A549 (cell line): ENCODE results near the gene HDAC1. TPM values are rescaled to one million over a fixed set of nuclear protein-coding genes. Genes with fewer than 3 reads are reported as not detected.

Source experiments
- ATAC-seq, 2 experiments: fragments of 200-7000 bp in 1 of 2; fragments of >200 bp in 1 of 2; cut with Nextera tagmentation in 1 of 2; cut with Tn5 transposase in 1 of 2; 3 replicates each; pipeline versions ENCODE4 v1.8.0 to v1.9.1; 2018 to 2020; ENCODE audit warnings: mild to moderate bottlenecking in 1 of 2, moderate library complexity in 1 of 2
- CTCF ChIA-PET: fragments of 300-600 bp; sonication (Branson Sonifier 250); formaldehyde crosslinking; extraction: SDS; loops from one replicate; lab custom pipeline; 2021; ENCODE audit warnings: antibody characterized with exemption, inconsistent platforms; lab: Yijun Ruan, JAX
- POLR2A ChIA-PET: fragments of 350-600 bp; formaldehyde crosslinking; extraction: SDS; loops from one replicate; lab custom pipeline; 2021; ENCODE audit warnings: antibody characterized with exemption, inconsistent platforms; lab: Yijun Ruan, JAX
- DNase-seq, 2 experiments: peaks; one replicate each; pipeline versions ENCODE4 v3.0.0 to v3.0.0-alpha.2; 2011 to 2016; ENCODE audit warnings: low read depth in 1 of 2, low spot score in 1 of 2
- FAIRE-seq: peaks from 2 replicates; lab custom pipeline; 2011; peaks lifted over from hg19 to GRCh38; lab: Jason Lieb, UNC
- H3K27ac ChIP-seq, 2 experiments: fragments of >200 bp; sonication (Bioruptor Twin); formaldehyde crosslinking; 3 replicates each; pipeline ENCODE4 v1.5.1; 2016 to 2017
- H3K4me1 ChIP-seq: fragments of >200 bp; sonication (Bioruptor Twin); formaldehyde crosslinking; 3 replicates; pipeline ENCODE4 v1.6.1; 2016
- H3K4me2 ChIP-seq: fragments of >200 bp; sonication (Bioruptor Twin); formaldehyde crosslinking; 3 replicates; pipeline ENCODE4 v1.6.1; 2016
- H3K4me3 ChIP-seq: fragments of >200 bp; sonication (Bioruptor Twin); formaldehyde crosslinking; 3 replicates; pipeline ENCODE4 v1.5.1; 2016
- H3K9me3 ChIP-seq: fragments of >200 bp; sonication (Bioruptor Twin); formaldehyde crosslinking; 3 replicates; pipeline ENCODE4 v1.6.1; 2016
- ATOH8 ChIP-seq: fragments of 250-450 bp; sonication (Bioruptor Pico); IDR thresholded peaks from 2 replicates; pipeline ENCODE4 v1.5.0; 2020; ENCODE audit warnings: low read depth, mild to moderate bottlenecking, moderate library complexity
- BHLHE40 ChIP-seq: IDR thresholded peaks from 2 replicates; pipeline ENCODE4 v1.6.1; 2012; ENCODE audit warnings: low read depth, low read length, inconsistent platforms
- CBX2 ChIP-seq: fragments of 200-600 bp; sonication (generic); IDR thresholded peaks from 2 replicates; pipeline ENCODE4 v1.6.1; 2016; ENCODE audit warnings: low read depth, mild to moderate bottlenecking, borderline replicate concordance
- CEBPB ChIP-seq, 2 experiments: fragments of >200 bp in 1 of 2; sonication (Bioruptor Twin) in 1 of 2; formaldehyde crosslinking in 1 of 2; IDR thresholded peaks; 2 replicates each; pipeline ENCODE4 v1.6.1; 2012 to 2016
- CHD2 ChIP-seq: fragments of 150-350 bp; IDR thresholded peaks from 2 replicates; pipeline ENCODE4 v1.6.1; 2014; ENCODE audit warnings: low read length; ENCODE audit not compliant: partially characterized antibody
- CHD4 ChIP-seq: fragments of 200-600 bp; sonication (generic); IDR thresholded peaks from 2 replicates; pipeline ENCODE4 v1.6.1; 2016; ENCODE audit warnings: antibody characterized with exemption, mild to moderate bottlenecking, borderline replicate concordance
- CTCF ChIP-seq: fragments of >200 bp; sonication (Bioruptor Twin); formaldehyde crosslinking; IDR thresholded peaks from 3 replicates; pipeline ENCODE4 v1.5.1; 2016
- EHF ChIP-seq: fragments of 250-450 bp; sonication (Bioruptor Pico); IDR thresholded peaks from 2 replicates; pipeline ENCODE4 v1.5.0; 2020; ENCODE audit warnings: mild to moderate bottlenecking
- ELK1 ChIP-seq: fragments of 150-350 bp; IDR thresholded peaks from 2 replicates; pipeline ENCODE4 v1.6.1; 2014; ENCODE audit warnings: low read depth, mild to moderate bottlenecking, low read length
- FOSB ChIP-seq: fragments of 250-450 bp; sonication (Bioruptor Pico); IDR thresholded peaks from 2 replicates; pipeline ENCODE4 v1.5.0; 2020; ENCODE audit warnings: mild to moderate bottlenecking, moderate library complexity
- FOSL2 ChIP-seq, 2 experiments: fragments of 450-650 bp in 1 of 2; fragments of >200 bp in 1 of 2; sonication (Bioruptor Twin) in 1 of 2; formaldehyde crosslinking; IDR thresholded peaks; 2 replicates each; pipeline versions ENCODE4 v1.5.0 to v1.6.1; 2016 to 2020; ENCODE audit warnings: mild to moderate bottlenecking in 1 of 2, moderate library complexity in 1 of 2
- FOXS1 ChIP-seq: fragments of 250-450 bp; sonication (Bioruptor Pico); IDR thresholded peaks from 2 replicates; pipeline ENCODE4 v1.5.0; 2020; ENCODE audit warnings: mild to moderate bottlenecking, moderate library complexity
- HES2 ChIP-seq: fragments of >200 bp; sonication (Bioruptor Twin); formaldehyde crosslinking; IDR thresholded peaks from 2 replicates; pipeline ENCODE4 v1.6.1; 2016
- HOXA7 ChIP-seq: fragments of 250-450 bp; sonication (Bioruptor Pico); IDR thresholded peaks from 2 replicates; pipeline ENCODE4 v1.5.0; 2020; ENCODE audit warnings: mild to moderate bottlenecking, moderate library complexity
- HOXB5 ChIP-seq: fragments of 250-450 bp; sonication (Bioruptor Pico); IDR thresholded peaks from 2 replicates; pipeline ENCODE4 v1.5.0; 2020; ENCODE audit warnings: mild to moderate bottlenecking, moderate library complexity
- JUN ChIP-seq, 2 experiments: fragments of >200 bp; sonication (Bioruptor Twin); formaldehyde crosslinking; IDR thresholded peaks; 2 replicates in 1 of 2; 3 replicates in 1 of 2; pipeline ENCODE4 v1.6.1; 2016 to 2017
- KDM5A ChIP-seq: fragments of 200-600 bp; sonication (generic); IDR thresholded peaks from 2 replicates; pipeline ENCODE4 v1.6.1; 2016; ENCODE audit warnings: antibody characterized with exemption, mild to moderate bottlenecking
- MAFK ChIP-seq: fragments of 450-650 bp; IDR thresholded peaks from 2 replicates; pipeline ENCODE4 v1.6.1; 2014; ENCODE audit not compliant: partially characterized antibody
- MAZ ChIP-seq: fragments of 150-350 bp; IDR thresholded peaks from 2 replicates; pipeline ENCODE4 v1.6.1; 2014; ENCODE audit warnings: antibody characterized with exemption, low read depth, low read length, borderline replicate concordance
- NFE2L2 ChIP-seq: fragments of 150-350 bp; conservative IDR thresholded peaks from 2 replicates; pipeline ENCODE4 v1.6.1; 2014; ENCODE audit warnings: low read length
- NPAS2 ChIP-seq: fragments of 250-450 bp; sonication (Bioruptor Pico); IDR thresholded peaks from 2 replicates; pipeline ENCODE4 v1.8.0; 2022; ENCODE audit warnings: mild to moderate bottlenecking, moderate library complexity, borderline replicate concordance
- RNF2 ChIP-seq: fragments of 200-600 bp; sonication (generic); IDR thresholded peaks from 2 replicates; pipeline ENCODE4 v1.6.1; 2016; ENCODE audit warnings: low read depth, mild to moderate bottlenecking, antibody characterized with exemption, moderate library complexity, borderline replicate concordance
- SMC3 ChIP-seq: fragments of >200 bp; sonication (Bioruptor Twin); formaldehyde crosslinking; IDR thresholded peaks from 3 replicates; pipeline ENCODE4 v1.6.1; 2018; ENCODE audit warnings: inconsistent platforms
- USF2 ChIP-seq: fragments of 450-650 bp; IDR thresholded peaks from 2 replicates; pipeline ENCODE4 v1.6.1; 2014; ENCODE audit warnings: antibody characterized with exemption
- ZFP36 ChIP-seq: fragments of 450-650 bp; IDR thresholded peaks from 2 replicates; pipeline ENCODE4 v1.6.1; 2014; ENCODE audit warnings: borderline replicate concordance; ENCODE audit not compliant: partially characterized antibody
- ZSCAN20 ChIP-seq: fragments of 250-450 bp; sonication (Bioruptor Pico); IDR thresholded peaks from 2 replicates; pipeline ENCODE4 v1.8.0; 2022; ENCODE audit warnings: mild to moderate bottlenecking, moderate library complexity
- WGBS: methylation state at CpG from one replicate; pipeline ENCODE4 v1.1.6; 2017; ENCODE audit errors: missing lambda C conversion rate; 5-methylcytosine and 5-hydroxymethylcytosine counted together
- polyA plus RNA-seq, 4 experiments: library from polyadenylated mRNA; depleted of rRNA in 3 of 4; stranded (reverse); fragments of >200 nt; fragmentation: RNase III in 1 of 4; extraction: RNeasy Plus Mini Kit Qiagen cat#74134 plus additional on column Dnase treatment in 1 of 4; gene quantifications; 2 replicates in 3 of 4; 3 replicates in 1 of 4; pipeline ENCODE4 v1.2.3, GENCODE V29; 2011 to 2017

Gene HDAC1
- polyA plus RNA-seq, 2 of the 4 experiments (the other 2 are of a cell fraction) = 99.6 to 135 TPM

GRCh38 chr1:32363713-32364112 is 71.8 kb downstream of the HDAC1 start:
- Histone ChIP-seq H3K4me3 (no peak overlapping the region), H3K9me3 (no peaks in the 10 kb centered on the region), H3K4me2 (no peak overlapping the region), H3K4me1 (no peaks in the 10 kb centered on the region), H3K27ac (no peak overlapping the region)
- FAIRE-seq (no peak), DNase-seq (no peak), ATAC-seq (no peak)
- TF ChIP-seq HOXB5 (CRISPR knock-in tag) (no peak), BHLHE40 (no peak), HOXA7 (no peak), USF2 (no peak), ZFP36 (no peak), CBX2 (no peak), MAFK (no peak), FOSL2 (IDR thresholded peaks at IDR 0.05) (no peak), FOSL2 (CRISPR knock-in tag; IDR thresholded peaks at IDR 0.05) (no peak), ATOH8 (CRISPR knock-in tag) (no peak), CHD4 (no peak), NPAS2 (CRISPR knock-in tag) (no peak)
- POLR2A ChIA-PET = no interaction called here
- CTCF ChIA-PET = interaction anchor here (0.6 to 1.6 kb wide), 2 partner anchors 13 to 18 kb away, joined by 4 read pairs; no protein-coding TSS in a partner anchor
- 85% methylated on average over 8 of the region's 12 CpGs for WGBS

- ChIA-PET CTCF (interaction anchor here (1.1 to 1.8 kb wide), 2 partner anchors 13 to 149 kb away, joined by 3 to 5 read pairs; no protein-coding TSS in a partner anchor), POLR2A (no interaction called here)
- WGBS = 87% methylated on average over 5 of the region's 5 CpGs
- ATAC-seq (no peak), DNase-seq (no peak), FAIRE-seq (no peak)
- Histone ChIP-seq H3K4me1 (no peaks in the 10 kb centered on the region), H3K4me3 (no peak overlapping the region), H3K27ac (no peak overlapping the region), H3K4me2 (no peak overlapping the region), H3K9me3 (no peaks in the 10 kb centered on the region)
- TF ChIP-seq HES2 (no peak), FOSB (CRISPR knock-in tag) (no peak), NFE2L2 (no peak), SMC3 (no peak), ZSCAN20 (CRISPR knock-in tag) (no peak), CHD4 (no peak), KDM5A (no peak), FOXS1 (no peak), CHD2 (no peak), RNF2 (no peak), EHF (CRISPR knock-in tag) (no peak), CEBPB (IDR thresholded peaks at IDR 0.05) (no peak)
Measured at GRCh38 chr1:32364836-32365235, 73.0 kb downstream of the HDAC1 start.

GRCh38 chr1:32365445-32365844 is 73.6 kb downstream of the HDAC1 start:
- no peaks in the 10 kb centered on the region for H3K4me1 ChIP-seq
- TF ChIP-seq CHD2 (no peak), ELK1 (no peak), MAZ (no peak), JUN (IDR thresholded peaks at IDR 0.05) (no peak), CTCF (no peak)
- H3K9me3 ChIP-seq = no peaks in the 10 kb centered on the region
- ChIA-PET POLR2A (interaction anchor here (0.8 kb wide), 1 partner anchor 29 kb away, joined by 3 read pairs; the partner anchor contains the start of gene MARCKSL1), CTCF (interaction anchor here (1.1 to 1.8 kb wide), 2 partner anchors 14 to 150 kb away, joined by 3 to 5 read pairs; no protein-coding TSS in a partner anchor)
- no peak overlapping the region for H3K27ac ChIP-seq
- no peak for FAIRE-seq
- ATAC-seq = no peak
- WGBS = 78% methylated on average over 6 of the region's 6 CpGs
- no peak overlapping the region for H3K4me3 ChIP-seq
- no peak for DNase-seq
- no peak overlapping the region for H3K4me2 ChIP-seq
